MM.1S (cell line): ENCODE data around the gene TFAP2E.

Experiments used
- DNase-seq: peaks from one replicate; pipeline ENCODE4 v3.0.0-alpha.2; 2015
- H2AFZ ChIP-seq: fragments of 300-600 bp; sonication (generic); 2 replicates; pipeline ENCODE4 v1.6.0; 2016; ENCODE audit warnings: antibody characterized with exemption, low read length
- H3F3A ChIP-seq: fragments of 300-600 bp; sonication (generic); 2 replicates; pipeline ENCODE4 v1.6.1; 2016; ENCODE audit warnings: mild to moderate bottlenecking, antibody characterized with exemption, low read length, moderate library complexity, mixed read lengths; ENCODE audit not compliant: insufficient read depth
- H3K27ac ChIP-seq: fragments of 300-600 bp; sonication (generic); 2 replicates; pipeline ENCODE4 v1.5.1; 2016; ENCODE audit warnings: mild to moderate bottlenecking, low read length
- H3K27me3 ChIP-seq: fragments of 300-600 bp; sonication (generic); replicated peaks from 2 replicates; pipeline ENCODE4 v1.6.0; 2016; ENCODE audit warnings: low read length; ENCODE audit not compliant: insufficient read depth
- H3K36me3 ChIP-seq: fragments of 300-600 bp; sonication (generic); replicated peaks from 2 replicates; pipeline ENCODE4 v1.6.1; 2016; ENCODE audit warnings: mild to moderate bottlenecking, low read length, mixed read lengths; ENCODE audit not compliant: insufficient read depth
- H3K4me1 ChIP-seq: fragments of 300-600 bp; sonication (generic); 2 replicates; pipeline ENCODE4 v1.6.1; 2016; ENCODE audit warnings: low read length, mixed read lengths
- H3K4me2 ChIP-seq: fragments of 300-600 bp; sonication (generic); 2 replicates; pipeline ENCODE4 v1.6.0; 2016; ENCODE audit warnings: low read depth, low read length
- H3K4me3 ChIP-seq: fragments of 300-600 bp; sonication (generic); 2 replicates; pipeline ENCODE4 v1.5.1; 2016; ENCODE audit warnings: low read length, mixed read lengths
- H3K79me2 ChIP-seq: fragments of 300-600 bp; sonication (generic); 2 replicates; pipeline ENCODE4 v1.6.1; 2016; ENCODE audit warnings: mixed run types, low read length, mixed read lengths
- H3K9ac ChIP-seq: fragments of 300-600 bp; sonication (generic); 2 replicates; pipeline ENCODE4 v1.6.1; 2016; ENCODE audit warnings: low read length, mixed read lengths
- H3K9me2 ChIP-seq: fragments of 300-600 bp; sonication (generic); replicated peaks from 2 replicates; pipeline ENCODE4 v1.6.1; 2016; ENCODE audit warnings: mild to moderate bottlenecking, low read length, mixed read lengths; ENCODE audit not compliant: insufficient read depth
- H3K9me3 ChIP-seq: fragments of 300-600 bp; sonication (generic); replicated peaks from 2 replicates; pipeline ENCODE4 v1.6.1; 2016; ENCODE audit warnings: mild to moderate bottlenecking, low read length, mixed read lengths; ENCODE audit not compliant: insufficient read depth
- H4K20me1 ChIP-seq: fragments of 300-600 bp; sonication (generic); 2 replicates; pipeline ENCODE4 v1.6.1; 2016; ENCODE audit warnings: mild to moderate bottlenecking, low read length, moderate library complexity, mixed read lengths; ENCODE audit not compliant: insufficient read depth
- EZH2 ChIP-seq: fragments of 300-600 bp; sonication (generic); optimal IDR thresholded peaks from 2 replicates; pipeline ENCODE3; 2017; ENCODE audit warnings: low read depth, mild to moderate bottlenecking, antibody characterized with exemption, low read length, mixed read lengths
- EZH2phosphoT487 ChIP-seq: fragments of 300-600 bp; sonication (generic); IDR thresholded peaks from 2 replicates; pipeline ENCODE4 v1.6.1; 2018; ENCODE audit warnings: antibody characterized with exemption, low read length
- TF ChIP-seq, protein P1 (sequence below): fragments of 300-600 bp; sonication (generic); IDR thresholded peaks from 2 replicates; pipeline ENCODE4 v1.5.1; 2016; ENCODE audit warnings: antibody characterized with exemption, low read length, mixed read lengths

Gene TFAP2E

DNA sequence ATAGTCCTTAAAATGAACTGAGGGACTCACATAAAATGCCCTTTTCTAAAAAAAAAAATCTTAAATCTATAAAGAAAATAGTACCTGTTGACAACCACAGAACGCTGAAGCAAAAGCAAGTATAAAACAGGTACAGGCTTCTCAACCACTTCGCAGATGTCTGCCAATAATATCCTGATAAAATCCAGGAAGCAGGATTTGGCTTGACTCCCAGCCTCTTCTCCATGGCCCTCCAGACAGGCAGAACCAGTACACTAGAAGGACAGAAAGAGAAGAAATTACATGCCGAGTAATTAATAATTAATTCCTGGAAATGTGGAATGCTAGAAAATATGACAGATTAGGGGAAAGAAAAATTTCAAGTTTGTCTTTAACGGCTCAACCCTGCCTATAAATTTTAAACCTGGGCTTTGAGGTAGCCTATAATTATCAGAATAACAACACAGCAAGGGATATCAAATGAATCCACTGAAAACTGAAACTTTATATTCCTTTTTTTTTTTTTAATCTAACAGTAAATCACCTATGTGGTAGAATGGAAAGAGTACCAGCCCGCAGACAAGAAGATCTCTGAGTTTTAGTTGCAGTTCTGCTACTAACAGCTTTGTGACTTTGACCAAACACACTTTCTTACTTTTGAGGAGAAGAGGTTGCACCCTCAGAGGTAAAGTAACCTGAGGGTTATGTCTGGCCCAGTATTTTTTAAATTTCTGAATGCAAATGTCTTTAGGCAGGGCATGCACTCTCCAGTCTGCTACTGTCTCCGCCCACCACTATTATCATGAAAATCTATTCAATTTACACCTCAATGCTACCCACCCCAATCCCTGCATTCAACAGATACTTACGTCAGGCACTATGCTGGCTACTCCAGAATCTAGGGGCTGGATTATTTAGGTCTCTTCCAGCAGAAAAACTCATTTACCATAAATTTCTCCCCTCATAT lies 18.6 kb upstream of the TFAP2E start:
- no peak overlapping the region for H2AFZ ChIP-seq
- H3K27ac ChIP-seq, result no peak overlapping the region
- H3K27me3 ChIP-seq, result no peaks in the 10 kb centered on the region
- no peak overlapping the region for H3K9ac ChIP-seq
- H3K79me2 ChIP-seq, result peaks cover 43% of the 10 kb centered on the region
- H3K4me2 ChIP-seq, result no peak overlapping the region
- no peak overlapping the region for H3K4me3 ChIP-seq
- no peaks in the 10 kb centered on the region for H3K36me3 ChIP-seq
- no peaks in the 10 kb centered on the region for H4K20me1 ChIP-seq
- no peaks in the 10 kb centered on the region for H3K9me3 ChIP-seq
- no peaks in the 10 kb centered on the region for H3K9me2 ChIP-seq
- H3F3A ChIP-seq, result peaks cover 5% of the 10 kb centered on the region; the same call in 1 of the 2 replicates
- peaks cover 11% of the 10 kb centered on the region for H3K4me1 ChIP-seq
- no peak for DNase-seq
- no peak for TF ChIP-seq EZH2
- TF ChIP-seq EZH2phosphoT487, result no peak
- TF ChIP-seq, protein P1, sequence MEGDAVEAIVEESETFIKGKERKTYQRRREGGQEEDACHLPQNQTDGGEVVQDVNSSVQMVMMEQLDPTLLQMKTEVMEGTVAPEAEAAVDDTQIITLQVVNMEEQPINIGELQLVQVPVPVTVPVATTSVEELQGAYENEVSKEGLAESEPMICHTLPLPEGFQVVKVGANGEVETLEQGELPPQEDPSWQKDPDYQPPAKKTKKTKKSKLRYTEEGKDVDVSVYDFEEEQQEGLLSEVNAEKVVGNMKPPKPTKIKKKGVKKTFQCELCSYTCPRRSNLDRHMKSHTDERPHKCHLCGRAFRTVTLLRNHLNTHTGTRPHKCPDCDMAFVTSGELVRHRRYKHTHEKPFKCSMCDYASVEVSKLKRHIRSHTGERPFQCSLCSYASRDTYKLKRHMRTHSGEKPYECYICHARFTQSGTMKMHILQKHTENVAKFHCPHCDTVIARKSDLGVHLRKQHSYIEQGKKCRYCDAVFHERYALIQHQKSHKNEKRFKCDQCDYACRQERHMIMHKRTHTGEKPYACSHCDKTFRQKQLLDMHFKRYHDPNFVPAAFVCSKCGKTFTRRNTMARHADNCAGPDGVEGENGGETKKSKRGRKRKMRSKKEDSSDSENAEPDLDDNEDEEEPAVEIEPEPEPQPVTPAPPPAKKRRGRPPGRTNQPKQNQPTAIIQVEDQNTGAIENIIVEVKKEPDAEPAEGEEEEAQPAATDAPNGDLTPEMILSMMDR, result no peak

- H3K9me3 ChIP-seq, result no peaks in the 10 kb centered on the region
- H3K9me2 ChIP-seq, result no peaks in the 10 kb centered on the region
- no peak overlapping the region for H2AFZ ChIP-seq
- H4K20me1 ChIP-seq, result no peaks in the 10 kb centered on the region
- DNase-seq, result no peak
- TF ChIP-seq EZH2, result no peak
- TF ChIP-seq EZH2phosphoT487, result no peak
- TF ChIP-seq, protein P1, result no peak
- H3F3A ChIP-seq, result peaks cover 5% of the 10 kb centered on the region; the same call in 1 of the 2 replicates
- H3K27me3 ChIP-seq, result no peaks in the 10 kb centered on the region
- no peak overlapping the region for H3K4me2 ChIP-seq
- H3K79me2 ChIP-seq, result peaks cover 43% of the 10 kb centered on the region
- H3K4me3 ChIP-seq, result no peak overlapping the region
- H3K36me3 ChIP-seq, result no peaks in the 10 kb centered on the region
- H3K4me1 ChIP-seq, result peaks cover 11% of the 10 kb centered on the region
- no peak overlapping the region for H3K27ac ChIP-seq
- H3K9ac ChIP-seq, result no peak overlapping the region
These were observed 17.9 kb upstream of the TFAP2E start for GRCh38 chr1:35555212-35555584.

DNA sequence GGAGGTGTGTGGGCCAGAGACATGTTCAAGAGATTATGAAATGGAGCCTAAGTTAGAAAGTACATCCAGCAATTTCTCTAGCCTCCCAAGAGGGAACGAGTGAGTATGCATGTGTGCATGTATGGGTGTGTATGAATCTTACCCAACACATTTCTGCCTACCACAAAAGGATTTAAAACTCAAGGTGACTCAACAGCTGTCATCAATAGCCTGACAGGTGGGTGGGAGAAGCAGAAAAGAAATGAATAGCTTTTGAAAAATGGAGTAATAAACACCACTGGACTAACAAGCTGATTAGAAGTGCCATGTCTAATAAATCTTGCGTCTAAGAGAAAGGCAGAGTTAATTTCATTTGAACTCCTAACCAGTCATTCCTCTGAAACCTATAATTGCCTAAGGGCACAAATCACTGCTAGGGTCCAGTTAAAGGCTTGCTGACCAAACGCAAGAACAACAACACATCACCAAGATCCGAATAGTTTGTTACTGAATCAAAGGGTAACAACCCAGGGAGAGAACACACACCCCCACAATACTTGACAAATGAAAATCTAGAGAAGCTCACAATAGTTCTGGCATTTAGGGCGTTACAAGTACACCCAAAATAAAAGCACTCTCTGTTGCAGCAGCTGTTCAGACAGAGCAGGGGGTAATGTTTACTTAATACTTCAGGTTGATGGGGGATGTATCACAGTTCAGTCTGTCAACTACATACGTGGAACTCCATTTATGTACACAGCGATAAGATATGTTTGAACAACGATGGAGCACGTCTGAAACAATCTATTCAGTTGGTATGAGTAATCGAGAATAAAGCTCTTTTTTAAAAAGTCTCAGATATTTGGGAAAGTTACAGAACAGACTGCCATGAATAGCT lies 17.3 kb upstream of the TFAP2E start:
- H3K4me1 ChIP-seq, result peaks cover 11% of the 10 kb centered on the region
- no peak overlapping the region; the same call in 1 of the 2 replicates for H3K27ac ChIP-seq
- DNase-seq, result no peak
- H3K9me2 ChIP-seq, result no peaks in the 10 kb centered on the region
- H3K36me3 ChIP-seq, result no peaks in the 10 kb centered on the region
- no peaks in the 10 kb centered on the region for H3K27me3 ChIP-seq
- no peaks in the 10 kb centered on the region for H4K20me1 ChIP-seq
- H3K79me2 ChIP-seq, result peaks cover 43% of the 10 kb centered on the region
- H3K4me3 ChIP-seq, result peak overlapping the region; percentile 85
- peak overlapping the region; percentile 87; the same call in 1 of the 2 replicates for H3K9ac ChIP-seq
- peaks cover 5% of the 10 kb centered on the region; the same call in 1 of the 2 replicates for H3F3A ChIP-seq
- TF ChIP-seq, protein P1, result no peak
- TF ChIP-seq EZH2phosphoT487, result no peak
- TF ChIP-seq EZH2, result no peak
- H3K9me3 ChIP-seq, result no peaks in the 10 kb centered on the region
- peak overlapping the region; percentile 88 for H3K4me2 ChIP-seq
- H2AFZ ChIP-seq, result no peak overlapping the region
